ENCODE measurements around the gene RNF181.

DNA sequence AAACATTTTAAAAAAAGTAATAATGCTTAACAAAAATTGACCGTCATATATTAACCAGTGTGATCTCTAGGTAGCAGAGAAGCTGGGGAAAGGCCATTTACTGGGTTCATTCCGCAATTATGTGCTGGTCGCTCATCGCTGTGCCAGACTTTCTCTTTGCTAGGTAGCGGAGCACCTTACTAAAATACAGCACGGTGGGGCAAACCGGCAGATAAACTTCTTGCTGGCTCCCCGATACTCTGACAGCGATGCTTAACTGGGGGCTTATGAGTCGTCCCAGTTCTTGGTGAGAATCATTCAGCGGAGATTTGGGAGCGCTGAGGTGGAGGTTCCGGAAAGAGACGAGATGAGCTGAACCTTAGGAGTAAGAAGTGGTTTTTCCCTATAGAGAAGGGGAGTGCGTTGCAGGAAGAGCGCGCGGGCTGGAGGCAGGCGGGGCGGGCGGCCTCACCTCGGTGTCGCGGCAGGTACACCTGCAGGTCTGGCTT, 15.7 kb downstream of the RNF181 start:
- TF ChIP-seq, protein P1, sequence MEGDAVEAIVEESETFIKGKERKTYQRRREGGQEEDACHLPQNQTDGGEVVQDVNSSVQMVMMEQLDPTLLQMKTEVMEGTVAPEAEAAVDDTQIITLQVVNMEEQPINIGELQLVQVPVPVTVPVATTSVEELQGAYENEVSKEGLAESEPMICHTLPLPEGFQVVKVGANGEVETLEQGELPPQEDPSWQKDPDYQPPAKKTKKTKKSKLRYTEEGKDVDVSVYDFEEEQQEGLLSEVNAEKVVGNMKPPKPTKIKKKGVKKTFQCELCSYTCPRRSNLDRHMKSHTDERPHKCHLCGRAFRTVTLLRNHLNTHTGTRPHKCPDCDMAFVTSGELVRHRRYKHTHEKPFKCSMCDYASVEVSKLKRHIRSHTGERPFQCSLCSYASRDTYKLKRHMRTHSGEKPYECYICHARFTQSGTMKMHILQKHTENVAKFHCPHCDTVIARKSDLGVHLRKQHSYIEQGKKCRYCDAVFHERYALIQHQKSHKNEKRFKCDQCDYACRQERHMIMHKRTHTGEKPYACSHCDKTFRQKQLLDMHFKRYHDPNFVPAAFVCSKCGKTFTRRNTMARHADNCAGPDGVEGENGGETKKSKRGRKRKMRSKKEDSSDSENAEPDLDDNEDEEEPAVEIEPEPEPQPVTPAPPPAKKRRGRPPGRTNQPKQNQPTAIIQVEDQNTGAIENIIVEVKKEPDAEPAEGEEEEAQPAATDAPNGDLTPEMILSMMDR (IDR thresholded peaks at IDR 0.05; ENCODE audit: control extremely low read depth in 1 of 3, insufficient read depth in 1 of 3, low read depth in 1 of 3, low read length in 3 of 3): no peak
- no peak for TF ChIP-seq TAF1 (IDR thresholded peaks at IDR 0.05; ENCODE audit: low read depth, low read length)
- TF ChIP-seq RAD21 (IDR thresholded peaks at IDR 0.05 in 1 of 2, conservative IDR thresholded peaks at IDR 0.05 in 1 of 2; ENCODE audit: low read depth in 2 of 2, low read length in 2 of 2): no peak
- TF ChIP-seq GABPA (IDR thresholded peaks at IDR 0.05; ENCODE audit: borderline replicate concordance, insufficient read depth, low read length): no peak
- TF ChIP-seq POLR2A (IDR thresholded peaks at IDR 0.05; ENCODE audit: control extremely low read depth in 1 of 2, low read depth in 2 of 2, low read length in 2 of 2): no peak
- no peak for TF ChIP-seq POLR2AphosphoS5 (IDR thresholded peaks at IDR 0.05; ENCODE audit: low read depth, low read length)
- no peak for TF ChIP-seq CBX8 (IDR thresholded peaks at IDR 0.05; ENCODE audit: borderline replicate concordance, low read depth, low read length)
- no peak for TF ChIP-seq EZH2 (IDR thresholded peaks at IDR 0.05; ENCODE audit: low read depth, low read length, severe bottlenecking)
- TF ChIP-seq RXRA (IDR thresholded peaks at IDR 0.05; ENCODE audit: insufficient read depth, low read depth, low read length): no peak

Measured in H1 (cell line).